NCI-H2196 treated with DMSO at 0.1 percent for 48 hours (cell line): ENCODE results near the gene HTR3B.
"Not testable (repeated sequence)": the region's sequence is repeated elsewhere in the genome, so short reads cannot be mapped to it uniquely, and the experiment has no call there.

ENCODE experiments used
- DNase-seq: peaks from one replicate; lab custom pipeline; 2025; ENCODE audit not compliant: unreplicated experiment; lab: John Stamatoyannopoulos, UW

HTR3B gene

DNA sequence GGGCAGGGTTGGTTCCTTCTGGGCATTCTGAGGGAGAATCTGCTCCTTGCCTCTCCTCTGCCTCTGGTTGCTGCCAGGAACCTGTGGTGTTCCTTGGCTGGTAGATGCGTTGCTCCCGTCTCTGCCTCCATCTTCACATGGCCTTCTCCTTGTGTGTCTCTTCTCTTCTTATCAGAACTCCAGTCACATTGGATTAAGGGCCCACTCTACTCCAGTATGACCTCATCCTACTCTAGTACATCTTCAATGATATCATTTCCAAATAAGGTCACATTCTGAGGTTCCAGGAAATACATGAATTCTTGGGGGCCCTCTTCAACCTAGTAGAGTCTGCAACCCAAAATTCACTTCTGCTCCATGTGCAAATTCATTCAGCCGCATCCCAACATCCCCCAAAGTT lies 33.3 kb downstream of the HTR3B start:
- DNase-seq = no peak

DNA sequence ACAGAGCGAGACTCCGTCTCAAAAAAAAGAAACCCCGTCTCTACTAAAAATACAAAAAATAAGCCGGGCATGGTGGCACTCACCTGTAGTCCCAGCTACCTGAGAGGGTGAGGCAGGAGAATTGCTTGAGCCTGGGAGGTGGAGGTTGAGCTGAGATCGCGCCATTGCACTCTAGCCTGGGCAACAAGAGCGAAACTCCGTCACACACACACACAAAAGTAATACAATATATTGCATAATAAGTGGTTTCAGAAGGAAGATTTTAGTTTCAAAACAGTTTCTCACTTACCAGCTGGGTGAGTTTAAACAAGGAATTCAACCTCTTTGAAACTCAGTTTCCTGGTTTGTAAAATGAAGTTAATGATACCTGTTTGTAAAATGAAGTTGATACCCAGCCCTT lies 37.7 kb downstream of the HTR3B start:
- DNase-seq = no peak

DNA sequence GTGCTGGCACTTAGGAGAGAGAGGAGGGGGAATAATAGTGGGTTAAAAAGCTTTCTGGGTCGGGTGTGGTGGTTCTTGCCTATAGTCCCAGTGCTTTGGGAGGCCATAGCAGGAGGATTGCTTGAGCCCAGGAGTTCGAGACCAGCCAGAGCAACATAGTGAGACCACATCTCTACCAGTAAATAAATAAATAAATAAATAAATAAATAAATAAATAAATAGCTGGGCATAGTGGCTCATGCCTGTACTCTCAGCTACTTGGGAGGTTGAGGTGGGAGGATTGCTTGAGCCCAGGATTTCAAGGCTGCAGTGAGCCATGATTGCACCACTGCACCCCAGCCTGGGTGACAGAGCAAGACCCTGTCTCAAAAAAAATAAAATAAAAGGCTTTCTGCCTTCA lies 41.6 kb downstream of the HTR3B start:
- DNase-seq = not testable (repeated sequence)

DNA sequence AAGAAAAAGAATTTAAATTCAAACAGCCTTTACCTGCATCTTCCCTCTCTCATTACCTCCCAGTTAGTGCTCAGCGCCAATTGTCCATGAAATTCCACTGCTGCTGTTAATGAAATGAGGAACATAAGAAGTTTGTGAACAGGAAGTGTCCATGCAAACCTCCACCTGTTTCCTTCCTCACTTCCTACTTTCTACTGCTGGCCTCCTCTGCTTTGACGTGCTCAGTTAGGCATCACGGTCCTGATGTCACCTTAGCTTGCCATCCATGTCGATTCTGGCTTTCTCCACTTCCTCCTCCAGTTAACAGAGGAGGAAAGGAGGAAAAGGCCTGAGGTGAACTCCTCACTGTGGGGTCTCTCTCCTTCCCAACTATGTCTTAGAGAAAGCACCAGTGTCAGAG lies 43.4 kb downstream of the HTR3B start:
- DNase-seq = no peak

DNA sequence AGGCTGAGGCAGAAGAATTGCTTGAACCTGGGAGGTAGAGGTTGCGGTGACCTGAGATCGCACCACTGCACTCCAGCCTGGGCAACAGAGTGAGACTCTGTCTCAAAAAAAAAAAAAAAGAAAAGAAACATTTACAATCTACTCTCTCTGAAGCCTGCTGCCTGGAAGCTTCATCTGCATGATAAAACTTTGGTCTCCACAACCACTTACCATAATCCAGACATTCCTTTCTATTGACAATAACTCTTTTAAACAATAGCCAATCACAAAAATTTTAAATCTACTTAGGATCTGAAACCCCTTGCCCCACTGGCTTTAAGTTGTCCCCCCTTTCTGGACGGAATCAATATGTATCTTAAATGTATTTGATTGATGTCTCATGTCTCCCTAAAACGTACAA lies 45.3 kb downstream of the HTR3B start:
- no peak for DNase-seq

DNA sequence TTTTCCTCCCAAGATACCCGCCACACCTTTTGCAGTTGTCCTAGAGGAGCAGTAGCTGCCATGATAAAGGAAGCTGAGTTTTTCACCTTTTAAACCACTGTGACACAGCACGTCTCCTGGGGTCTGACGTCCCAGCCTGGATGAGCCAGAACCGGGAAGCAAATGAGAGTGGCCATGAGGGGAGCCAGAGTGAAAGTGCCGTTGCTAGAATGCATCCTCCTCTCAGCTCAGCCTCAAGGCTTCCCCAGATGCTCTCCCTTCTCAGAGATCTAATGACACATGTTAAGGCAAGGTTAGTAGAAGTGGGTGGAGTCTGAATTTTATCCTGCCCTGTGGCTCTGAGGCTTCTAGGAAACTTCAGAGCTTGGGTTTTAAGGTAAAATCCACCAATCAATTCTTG lies 46.9 kb downstream of the HTR3B start:
- DNase-seq = no peak

DNA sequence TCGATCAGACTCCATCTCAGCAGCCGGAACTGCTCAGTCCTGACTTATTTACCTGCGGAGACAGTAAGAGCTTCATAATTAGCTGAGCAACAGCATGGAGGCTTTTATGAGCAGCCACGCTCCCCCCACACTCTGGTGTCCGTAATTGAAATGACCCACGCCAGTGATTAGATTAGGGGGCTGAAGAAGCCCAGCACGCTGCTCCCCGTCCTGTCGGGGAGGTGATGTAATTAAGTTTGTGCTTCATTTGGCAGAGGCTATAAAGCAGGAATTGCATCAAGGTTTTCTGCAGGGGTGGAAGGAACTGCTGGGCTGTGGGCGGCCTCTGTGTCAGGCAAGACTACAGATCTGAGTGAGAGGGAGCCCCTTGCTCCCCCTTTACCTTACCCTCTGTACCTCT lies 47.5 kb downstream of the HTR3B start:
- DNase-seq = no peak

DNA sequence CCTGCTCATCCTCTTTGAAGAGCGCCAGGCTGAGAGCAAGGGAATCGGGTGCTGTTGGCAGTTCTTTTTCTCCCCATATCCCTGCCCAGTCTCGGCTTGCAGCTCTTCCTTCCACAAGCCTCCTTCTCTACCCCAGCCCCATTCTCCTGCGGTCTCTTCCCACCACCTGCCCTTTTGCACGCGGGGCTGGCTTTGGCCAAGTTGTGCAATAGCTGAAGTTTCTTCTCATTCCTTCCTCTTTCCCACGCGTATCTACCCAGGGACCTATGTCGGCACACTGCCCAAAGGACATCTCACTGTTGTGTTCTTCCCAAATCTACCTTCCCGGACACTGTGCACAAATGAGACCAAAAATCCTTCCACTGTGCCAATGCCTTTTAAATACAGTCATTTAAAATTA lies 48.0 kb downstream of the HTR3B start:
- DNase-seq = no peak

DNA sequence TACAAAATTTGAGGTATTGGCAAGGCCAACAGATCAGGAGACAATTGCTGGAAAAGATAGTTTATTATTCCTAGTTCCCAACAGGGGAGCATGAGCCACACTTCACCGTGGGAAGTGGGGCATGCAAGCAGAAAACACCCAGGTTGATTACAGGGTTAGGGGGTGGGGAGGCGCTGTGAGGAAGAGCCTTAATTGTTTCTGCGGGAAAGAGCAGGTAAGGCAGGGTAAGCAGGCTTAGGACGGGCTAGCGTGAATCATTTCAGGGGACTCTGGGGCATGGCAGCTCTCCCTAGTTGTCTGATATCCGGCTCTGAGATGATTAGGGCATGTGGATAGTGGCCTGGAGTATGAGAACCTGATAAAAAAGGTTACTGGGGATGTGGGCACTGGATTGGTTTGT lies 49.6 kb downstream of the HTR3B start:
- DNase-seq = no peak

DNA sequence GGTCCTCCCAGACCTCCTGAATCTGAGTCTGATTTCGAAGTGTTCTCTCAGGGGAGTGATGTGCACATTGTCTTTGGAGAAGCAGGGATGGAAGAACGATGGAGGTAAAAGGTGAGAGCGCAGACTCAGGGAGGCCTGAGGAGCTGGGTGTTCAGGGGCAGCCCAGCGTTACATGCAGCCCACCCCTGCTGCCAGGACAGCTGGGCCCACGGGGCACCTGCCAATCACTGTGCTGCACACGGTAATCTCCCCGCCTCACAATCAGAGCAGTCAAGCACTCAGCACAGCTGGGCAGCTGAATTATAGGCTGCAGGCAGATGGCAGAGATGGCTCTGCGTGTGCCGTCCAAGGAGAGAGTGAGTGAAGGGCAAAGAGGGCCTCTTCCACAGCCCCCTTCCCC lies 52.4 kb downstream of the HTR3B start:
- no peak for DNase-seq

DNA sequence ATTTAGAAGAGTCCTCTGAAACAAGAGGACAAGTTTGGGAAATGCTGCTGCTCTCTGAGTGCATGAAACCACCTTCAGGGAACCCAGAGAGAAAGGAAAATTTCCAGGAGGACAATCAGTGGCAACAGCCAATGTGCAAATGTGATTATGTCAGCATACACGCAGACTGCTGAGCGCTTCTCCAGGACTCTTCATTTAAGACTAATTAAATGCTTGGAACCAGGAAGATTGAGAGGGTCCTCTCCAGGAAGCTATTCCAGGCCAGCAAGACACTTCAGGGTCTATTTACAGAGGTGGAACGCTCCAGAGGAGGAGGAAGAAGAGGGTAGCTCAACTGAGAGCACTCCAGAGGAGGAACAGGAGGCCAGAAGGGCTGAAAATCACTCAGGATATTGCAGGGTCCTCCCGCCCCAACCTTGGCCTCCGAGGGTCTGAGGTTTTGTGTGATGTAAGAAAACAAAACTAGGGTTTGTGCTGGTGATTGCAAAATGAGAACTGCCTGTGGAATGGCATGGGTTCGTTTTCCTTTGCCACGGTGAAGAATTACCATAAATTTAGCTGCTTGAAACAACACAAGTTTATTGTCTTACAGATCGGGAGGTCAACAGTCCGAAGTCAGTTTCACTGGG lies 56.2 kb downstream of the HTR3B start:
- DNase-seq = no peak

DNA sequence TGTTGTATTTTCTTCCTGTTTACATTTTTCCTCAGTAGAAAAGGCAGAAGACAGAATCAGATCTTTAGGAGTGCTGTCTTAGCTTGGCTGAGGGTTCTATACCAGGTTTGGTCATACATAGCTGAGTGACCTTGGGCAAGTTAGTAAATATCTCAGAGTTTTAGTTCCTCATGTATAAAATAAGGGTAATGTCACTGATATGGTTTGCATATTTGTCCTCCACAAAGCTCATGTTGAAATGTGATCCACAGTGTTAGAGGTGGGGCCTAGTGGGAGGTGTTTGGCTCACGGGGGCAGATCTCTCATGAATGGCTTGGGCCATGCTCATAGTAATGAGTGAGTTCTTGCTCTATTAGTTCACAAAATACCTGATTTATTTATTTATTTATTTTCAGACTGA lies 62.8 kb downstream of the HTR3B start:
- no peak for DNase-seq

DNA sequence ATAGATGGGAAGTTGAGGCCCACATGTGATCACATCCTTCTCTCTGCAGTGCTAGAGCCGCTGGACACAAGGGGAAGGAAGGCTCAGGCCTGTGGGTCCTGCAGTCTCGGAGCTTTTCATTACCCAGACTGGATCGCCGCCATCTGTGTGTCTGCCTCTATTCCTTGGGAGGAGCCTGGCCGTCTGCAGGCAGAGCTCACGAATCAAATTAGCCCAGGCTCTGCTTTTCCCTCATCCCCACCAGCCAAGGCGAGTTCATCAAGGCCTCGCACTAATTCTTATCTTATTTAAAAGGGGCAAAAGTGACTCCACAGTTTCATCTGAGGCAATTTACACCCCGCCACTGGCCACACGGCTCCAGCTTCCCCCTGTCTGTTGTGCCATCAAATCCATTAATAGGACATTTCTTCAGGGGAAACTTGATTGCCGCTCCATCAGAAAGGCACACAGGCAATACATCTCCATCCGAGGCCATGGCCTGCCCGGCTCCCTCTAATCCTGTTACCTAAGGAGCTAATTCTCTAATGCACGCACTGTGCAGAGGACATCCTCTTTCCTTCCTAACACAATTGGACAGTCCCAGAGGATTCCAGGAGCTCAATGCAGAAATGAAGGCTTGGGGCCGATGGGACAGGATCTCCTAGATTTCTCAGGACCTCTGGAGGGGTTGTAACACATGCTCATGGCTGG lies 67.1 kb downstream of the HTR3B start:
- DNase-seq = no peak

DNA sequence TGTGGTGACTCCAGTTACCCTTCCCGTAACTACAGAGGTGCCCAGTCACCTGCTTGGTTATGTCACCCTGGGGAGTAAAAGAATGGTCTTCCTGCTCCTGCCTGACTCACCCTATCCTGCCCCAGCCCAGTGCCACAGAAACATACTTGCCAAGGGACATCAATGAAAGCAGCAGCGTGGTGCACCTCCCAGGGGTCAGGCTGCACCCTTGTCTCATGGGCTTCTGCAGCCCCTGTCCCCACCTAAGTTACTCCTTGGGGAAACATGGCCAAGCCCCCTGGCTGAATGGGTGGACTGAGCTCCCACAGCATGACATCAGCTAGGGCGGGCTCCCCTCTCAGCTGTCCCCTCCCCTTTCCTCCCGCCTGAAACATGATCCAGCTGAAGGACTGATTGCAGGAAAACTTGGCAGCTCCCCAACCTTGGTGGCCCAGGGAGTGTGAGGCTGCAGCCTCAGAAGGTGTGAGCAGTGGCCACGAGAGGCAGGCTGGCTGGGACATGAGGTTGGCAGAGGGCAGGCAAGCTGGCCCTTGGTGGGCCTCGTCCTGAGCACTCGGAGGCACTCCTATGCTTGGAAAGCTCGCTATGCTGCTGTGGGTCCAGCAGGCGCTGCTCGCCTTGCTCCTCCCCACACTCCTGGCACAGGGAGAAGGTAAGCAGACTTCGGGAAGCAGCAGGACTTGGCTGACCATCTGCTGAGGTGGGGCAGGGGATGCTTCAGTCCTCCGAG lies 70.3 kb downstream of the HTR3B start, which contains the start of gene HTR3A:
TSS of gene HTR3A (plus strand) at position 368 of the 730 bp plus-strand sequence. CDS start at position 586, 218 bp downstream.
- peak; percentile 90 for DNase-seq

DNA sequence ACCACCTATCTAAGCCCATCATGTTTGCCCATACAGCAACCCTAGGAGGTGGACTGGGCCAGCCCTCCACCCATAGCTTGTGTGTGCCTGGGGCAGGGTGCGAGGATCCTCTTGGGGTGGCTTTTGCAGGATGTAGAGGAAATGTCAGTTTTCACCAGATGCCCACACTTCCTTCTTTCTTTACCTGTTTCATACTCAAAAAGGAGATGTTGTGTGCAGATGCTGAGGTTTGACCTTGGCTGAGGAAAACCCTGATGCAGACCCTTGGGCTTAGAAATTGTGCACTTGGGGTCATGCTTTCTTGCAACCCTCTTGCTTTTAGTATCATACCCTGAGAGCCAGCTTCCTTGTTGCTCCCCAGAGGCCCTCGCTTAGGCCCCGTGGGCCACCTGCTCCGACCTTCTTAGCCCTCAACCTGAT lies 72.5 kb downstream of the HTR3B start:
- no peak for DNase-seq

DNA sequence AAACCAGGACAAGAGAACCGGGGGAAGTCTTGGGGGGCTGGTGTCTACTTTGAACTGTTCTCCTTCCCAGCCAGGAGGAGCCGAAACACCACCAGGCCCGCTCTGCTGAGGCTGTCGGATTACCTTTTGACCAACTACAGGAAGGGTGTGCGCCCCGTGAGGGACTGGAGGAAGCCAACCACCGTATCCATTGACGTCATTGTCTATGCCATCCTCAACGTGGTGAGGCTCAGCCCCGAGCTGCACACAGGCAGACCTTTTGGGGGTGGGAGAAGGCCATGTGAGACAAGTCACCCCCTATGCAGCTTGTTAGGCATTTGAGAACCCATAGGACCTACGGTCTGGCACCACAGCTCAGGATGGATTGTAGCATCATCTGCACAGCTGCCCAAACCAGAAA lies 73.1 kb downstream of the HTR3B start:
- no peak for DNase-seq

DNA sequence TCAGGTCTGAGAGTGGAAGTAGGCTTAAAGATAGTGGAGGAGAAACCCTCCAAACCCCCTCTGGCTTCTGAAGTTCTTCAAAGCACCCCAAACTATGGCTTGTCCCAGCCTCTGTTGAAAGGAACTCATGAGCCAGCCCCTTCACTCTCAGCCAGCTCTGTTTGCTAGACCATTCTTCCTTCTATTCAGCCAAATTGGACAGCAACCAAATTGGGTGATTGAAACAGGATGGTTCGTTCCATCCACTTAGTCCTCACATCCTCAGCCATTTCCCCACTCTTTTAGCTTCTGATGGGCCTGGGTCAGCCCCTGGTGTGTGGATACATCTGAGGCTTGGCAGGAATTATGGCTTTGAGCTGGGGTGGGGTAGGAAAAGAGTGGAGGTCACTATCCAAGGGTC lies 74.8 kb downstream of the HTR3B start:
- no peak for DNase-seq

DNA sequence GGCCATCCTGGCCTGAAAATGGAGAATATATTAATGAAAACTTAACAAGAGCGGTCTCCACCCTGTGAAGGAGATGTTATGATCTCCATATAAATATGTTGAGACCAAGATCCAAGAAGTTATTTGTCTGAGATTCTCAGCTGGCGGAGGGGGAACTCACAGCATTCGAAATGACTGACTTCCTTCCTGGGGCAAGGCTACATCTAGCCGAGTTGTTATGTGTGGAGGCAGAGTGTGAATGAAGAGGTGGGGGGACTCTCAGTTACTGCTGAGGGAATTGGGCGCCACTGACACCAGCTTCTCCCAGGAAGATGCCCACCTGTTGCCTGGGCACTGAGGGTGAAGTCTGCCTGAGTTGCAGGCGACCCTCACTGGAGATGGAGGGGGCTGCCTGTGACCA lies 76.2 kb downstream of the HTR3B start:
- no peak for DNase-seq

DNA sequence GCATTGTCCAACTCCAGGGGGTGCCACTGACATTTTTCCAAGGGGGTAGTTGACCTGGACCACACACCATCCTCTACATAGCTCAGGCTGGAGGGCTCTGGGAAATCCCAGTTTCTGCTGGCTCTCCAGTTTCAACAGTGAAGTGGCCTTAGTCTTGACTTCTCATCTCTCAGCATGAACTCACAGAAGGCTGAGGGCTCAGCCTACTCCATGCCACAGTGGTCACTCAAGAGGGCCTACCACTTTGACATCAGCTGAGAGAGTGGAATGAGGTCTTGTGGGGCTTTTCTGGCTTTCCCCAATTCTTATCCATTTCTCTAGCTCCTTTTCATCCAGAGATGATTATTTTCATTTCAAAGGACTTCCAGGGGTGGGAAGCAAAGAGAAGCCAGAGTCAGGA lies 77.7 kb downstream of the HTR3B start:
- DNase-seq = no peak

DNA sequence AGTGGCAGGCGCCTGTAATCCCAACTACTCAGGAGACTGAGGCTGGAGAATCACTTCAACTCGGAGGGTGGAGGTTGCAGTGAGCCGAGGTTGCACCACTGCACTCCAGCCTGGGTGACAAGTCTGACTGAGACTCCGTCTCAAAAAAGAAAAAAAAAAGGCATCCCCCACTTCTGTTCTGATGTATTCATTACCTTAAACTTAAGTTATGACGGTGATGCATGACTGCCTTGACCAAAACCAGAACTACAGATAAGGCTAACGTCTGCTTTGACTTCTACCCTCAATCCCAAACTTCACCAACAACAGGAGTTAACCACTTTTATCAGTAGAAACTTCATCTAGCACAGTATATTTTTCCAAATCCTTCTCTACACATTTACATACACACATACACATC lies 80.2 kb downstream of the HTR3B start:
- no peak for DNase-seq

DNA sequence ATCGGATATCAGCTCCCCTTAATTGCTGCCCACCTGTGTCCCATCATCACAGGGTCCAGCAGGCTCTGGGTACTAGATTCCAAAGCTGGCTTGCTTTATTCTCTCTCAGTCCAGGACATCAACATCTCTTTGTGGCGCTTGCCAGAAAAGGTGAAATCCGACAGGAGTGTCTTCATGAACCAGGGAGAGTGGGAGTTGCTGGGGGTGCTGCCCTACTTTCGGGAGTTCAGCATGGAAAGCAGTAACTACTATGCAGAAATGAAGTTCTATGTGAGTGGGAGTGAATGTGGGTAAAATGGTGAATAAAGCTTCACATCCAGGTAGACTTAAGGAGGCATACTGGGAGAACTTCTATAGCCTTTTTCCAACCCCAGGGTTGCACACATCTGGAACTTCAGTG lies 81.3 kb downstream of the HTR3B start:
- no peak for DNase-seq
